WTC11 (cell line): ENCODE measurements around the gene CPSF2. TPM values are rescaled to one million over a fixed set of nuclear protein-coding genes. Genes with fewer than 3 reads are reported as not detected.

Experiments
- ATAC-seq: fragments of 200-7000 bp; cut with Tn5 transposase; 2 replicates; pipeline ENCODE4 v1.10.0; 2021; ENCODE audit warnings: mild to moderate bottlenecking, moderate library complexity
- CTCF ChIA-PET: fragments of 300-600 bp; sonication (Branson Sonifier 250); formaldehyde crosslinking; loops from one replicate; lab custom pipeline; 2021; ENCODE audit warnings: antibody characterized with exemption; lab: Charles Lee
- POLR2A ChIA-PET: fragments of 350-600 bp; sonication (Branson Sonifier 250); formaldehyde crosslinking; loops from one replicate; lab custom pipeline; 2021; ENCODE audit warnings: antibody characterized with exemption; lab: Charles Lee
- DNase-seq: peaks from one replicate; pipeline ENCODE4 v3.0.0; 2021; ENCODE audit warnings: low spot score
- H3K27ac Mint-ChIP-seq: 2 replicates; pipeline ENCODE4 v1.8.0; 2021; ENCODE audit warnings: mixed read lengths
- H3K27me3 Mint-ChIP-seq: 2 replicates; pipeline ENCODE4 v1.8.0; 2021; ENCODE audit warnings: low read depth, mild to moderate bottlenecking, moderate library complexity, mixed read lengths
- H3K36me3 Mint-ChIP-seq: 2 replicates; pipeline ENCODE4 v1.8.0; 2021; ENCODE audit warnings: mixed read lengths
- H3K4me1 Mint-ChIP-seq: 2 replicates; pipeline ENCODE4 v1.8.0; 2022; ENCODE audit warnings: mixed read lengths
- H3K4me3 Mint-ChIP-seq: 2 replicates; pipeline ENCODE4 v1.8.0; 2021; ENCODE audit warnings: mild to moderate bottlenecking, moderate library complexity, mixed read lengths
- H3K9me3 Mint-ChIP-seq: 2 replicates; pipeline ENCODE4 v1.8.0; 2021; ENCODE audit warnings: mixed read lengths
- E2F1 ChIP-seq: sonication (generic); formaldehyde crosslinking; IDR thresholded peaks from 2 replicates; pipeline ENCODE4 v1.8.0; 2022; ENCODE audit warnings: mild to moderate bottlenecking, missing genetic modification reagents
- ETV6 ChIP-seq: sonication (generic); formaldehyde crosslinking; IDR thresholded peaks from 2 replicates; pipeline ENCODE4 v1.8.1; 2022; ENCODE audit warnings: mild to moderate bottlenecking, missing genetic modification reagents
- FOXK1 ChIP-seq: sonication (generic); formaldehyde crosslinking; IDR thresholded peaks from 2 replicates; pipeline ENCODE4 v1.8.0; 2022; ENCODE audit warnings: mild to moderate bottlenecking, moderate library complexity, missing genetic modification reagents
- HMGXB4 ChIP-seq: sonication (generic); formaldehyde crosslinking; IDR thresholded peaks from 2 replicates; pipeline ENCODE4 v1.8.1; 2023; ENCODE audit warnings: mild to moderate bottlenecking, moderate library complexity, missing genetic modification reagents
- JUN ChIP-seq: sonication (generic); formaldehyde crosslinking; IDR thresholded peaks from 2 replicates; pipeline ENCODE4 v1.8.0; 2023; ENCODE audit warnings: mild to moderate bottlenecking, missing genetic modification reagents
- MAX ChIP-seq: sonication (generic); formaldehyde crosslinking; IDR thresholded peaks from 2 replicates; pipeline ENCODE4 v1.8.0; 2022; ENCODE audit warnings: mild to moderate bottlenecking, missing genetic modification reagents
- NFYB ChIP-seq: sonication (generic); formaldehyde crosslinking; conservative IDR thresholded peaks from 2 replicates; pipeline ENCODE4 v1.8.0; 2022; ENCODE audit warnings: low read depth, missing genetic modification reagents
- NR1H2 ChIP-seq: sonication (generic); formaldehyde crosslinking; IDR thresholded peaks from 2 replicates; pipeline ENCODE4 v1.9.0; 2021; ENCODE audit warnings: mild to moderate bottlenecking, moderate library complexity, missing genetic modification reagents
- NR2C2 ChIP-seq: sonication (generic); formaldehyde crosslinking; IDR thresholded peaks from 2 replicates; pipeline ENCODE4 v1.8.0; 2022; ENCODE audit warnings: mild to moderate bottlenecking, missing genetic modification reagents
- NR3C1 ChIP-seq: sonication (generic); formaldehyde crosslinking; conservative IDR thresholded peaks from 2 replicates; pipeline ENCODE4 v1.8.1; 2023; ENCODE audit warnings: low read depth, mild to moderate bottlenecking, missing genetic modification reagents
- SOX15 ChIP-seq: fragments of 250-450 bp; sonication (Bioruptor Pico); IDR thresholded peaks from 2 replicates; pipeline ENCODE4 v1.9.0; 2021; ENCODE audit warnings: mild to moderate bottlenecking
- SP1 ChIP-seq: sonication (generic); formaldehyde crosslinking; conservative IDR thresholded peaks from 2 replicates; pipeline ENCODE4 v1.8.1; 2022; ENCODE audit warnings: missing genetic modification reagents
- STAT6 ChIP-seq: sonication (generic); formaldehyde crosslinking; conservative IDR thresholded peaks from 2 replicates; pipeline ENCODE4 v1.8.1; 2023; ENCODE audit warnings: mild to moderate bottlenecking, low read depth, missing genetic modification reagents, moderate library complexity
- TP53 ChIP-seq: sonication (generic); formaldehyde crosslinking; IDR thresholded peaks from 2 replicates; pipeline ENCODE4 v1.8.1; 2023; ENCODE audit warnings: mild to moderate bottlenecking, missing genetic modification reagents
- USF1 ChIP-seq: sonication (generic); formaldehyde crosslinking; IDR thresholded peaks from 2 replicates; pipeline ENCODE4 v1.8.0; 2022; ENCODE audit warnings: mild to moderate bottlenecking, missing genetic modification reagents
- ZNF121 ChIP-seq: sonication (generic); formaldehyde crosslinking; IDR thresholded peaks from 2 replicates; pipeline ENCODE4 v1.8.0; 2023; ENCODE audit warnings: missing genetic modification reagents
- ZNF281 ChIP-seq: sonication (generic); formaldehyde crosslinking; IDR thresholded peaks from 2 replicates; pipeline ENCODE4 v1.8.0; 2023; ENCODE audit warnings: mild to moderate bottlenecking, missing genetic modification reagents
- ZNF396 ChIP-seq: fragments of 250-450 bp; sonication (Bioruptor Pico); IDR thresholded peaks from 2 replicates; pipeline ENCODE4 v1.8.0; 2021; ENCODE audit warnings: mild to moderate bottlenecking, moderate library complexity, borderline replicate concordance
- ZNF416 ChIP-seq: fragments of 250-450 bp; sonication (Bioruptor Pico); IDR thresholded peaks from 2 replicates; pipeline ENCODE4 v1.9.0; 2021; ENCODE audit warnings: mild to moderate bottlenecking, inconsistent platforms
- total RNA-seq: library from RNA; stranded (reverse); gene quantifications from 3 replicates; pipeline ENCODE4 v1.2.3, GENCODE V29; 2021

The CPSF2 gene
- total RNA-seq, 1 experiment from 2014 or later: 109 TPM

GRCh38 chr14:92135269-92135668 lies 13.5 kb downstream of the CPSF2 start (continued):
- TF ChIP-seq STAT6 (CRISPR knock-in tag) (no peak), SP1 (CRISPR knock-in tag) (no peak), E2F1 (CRISPR knock-in tag) (no peak), SOX15 (CRISPR knock-in tag) (no peak), ZNF281 (CRISPR knock-in tag) (no peak), USF1 (no peak), MAX (CRISPR knock-in tag) (no peak), NFYB (CRISPR knock-in tag) (no peak), ETV6 (no peak), ZNF121 (CRISPR knock-in tag) (no peak), NR3C1 (CRISPR knock-in tag) (no peak), HMGXB4 (no peak)
- TF ChIP-seq, all 79 proteins: peak for 0

- Mint-ChIP-seq H3K36me3 (peaks cover 72% of the 10 kb centered on the region), H3K9me3 (no peaks in the 10 kb centered on the region), H3K27me3 (no peaks in the 10 kb centered on the region), H3K27ac (no peak overlapping the region), H3K4me3 (no peak overlapping the region), H3K4me1 (no peaks in the 10 kb centered on the region)
- DNase-seq (no peak), ATAC-seq (no peak)
- TF ChIP-seq FOXK1 (CRISPR knock-in tag) (no peak), NR2C2 (CRISPR knock-in tag) (no peak)
- POLR2A ChIA-PET: no interaction called here
- CTCF ChIA-PET: no interaction called here
Observed at GRCh38 chr14:92143309-92143708, 21.5 kb downstream of the CPSF2 start.

- ATAC-seq (no peak), DNase-seq (no peak)
- no peak overlapping the region for H3K27ac Mint-ChIP-seq
- H3K27me3 Mint-ChIP-seq: no peaks in the 10 kb centered on the region
- H3K4me1 Mint-ChIP-seq: no peaks in the 10 kb centered on the region
- CTCF ChIA-PET: interaction anchor here (1.0 kb wide), 1 partner anchor 9 kb away, joined by 3 read pairs; no protein-coding TSS in a partner anchor
- no peaks in the 10 kb centered on the region for H3K9me3 Mint-ChIP-seq
- H3K36me3 Mint-ChIP-seq: peaks cover 69% of the 10 kb centered on the region
- no peak overlapping the region for H3K4me3 Mint-ChIP-seq
- POLR2A ChIA-PET: no interaction called here
- TF ChIP-seq NR2C2 (CRISPR knock-in tag) (no peak), NR1H2 (CRISPR knock-in tag) (no peak), JUN (CRISPR knock-in tag) (no peak), TP53 (CRISPR knock-in tag) (no peak), ZNF281 (CRISPR knock-in tag) (no peak), ZNF416 (no peak), ZNF396 (no peak)
Observed at GRCh38 chr14:92143962-92144361, 22.2 kb downstream of the CPSF2 start.
